ENCODE results near the gene PRR4. TPM values are rescaled to one million over a fixed set of nuclear protein-coding genes. Genes with fewer than 3 reads are reported as not detected.
A peak's percentile ranks its signal among the peaks of the same experiment; 100 is the strongest.

The PRR4 gene
- total RNA-seq, 1 donor from 2014 or later = 7.5 TPM

- TF ChIP-seq CTCF (IDR thresholded peaks at IDR 0.05; ENCODE audit: partially characterized antibody, unreplicated experiment) = no peak
- Mint-ChIP-seq H3K4me1 (ENCODE audit: low read depth, unreplicated experiment) (peaks cover 3% of the 10 kb centered on the region), H3K27me3 (ENCODE audit: unreplicated experiment) (peaks cover 2% of the 10 kb centered on the region), H3K36me3 (ENCODE audit: unreplicated experiment) (peaks cover 32% of the 10 kb centered on the region), H3K9me3 (ENCODE audit: unreplicated experiment) (peaks cover 18% of the 10 kb centered on the region), H3K4me3 (ENCODE audit: unreplicated experiment) (no peak overlapping the region), H3K27ac (ENCODE audit: unreplicated experiment) (no peak overlapping the region)
- DNase-seq = peak; percentile 37
Observed at GRCh38 chr12:10853776-10854175, 4.5 kb upstream of the PRR4 start.

GRCh38 chr12:10851243-10851858, 2.1 kb upstream of the PRR4 start:
- Mint-ChIP-seq H3K9me3 (ENCODE audit: unreplicated experiment) (peaks cover 9% of the 10 kb centered on the region), H3K27me3 (ENCODE audit: unreplicated experiment) (peaks cover 2% of the 10 kb centered on the region), H3K4me1 (ENCODE audit: low read depth, unreplicated experiment) (peaks cover 3% of the 10 kb centered on the region), H3K36me3 (ENCODE audit: unreplicated experiment) (peaks cover 13% of the 10 kb centered on the region), H3K4me3 (ENCODE audit: unreplicated experiment) (no peak overlapping the region), H3K27ac (ENCODE audit: unreplicated experiment) (no peak overlapping the region)
- DNase-seq = no peak
- no peak for TF ChIP-seq CTCF (IDR thresholded peaks at IDR 0.05; ENCODE audit: partially characterized antibody, unreplicated experiment)

- no peaks in the 10 kb centered on the region for H3K4me1 Mint-ChIP-seq (ENCODE audit: low read depth, unreplicated experiment)
- no peaks in the 10 kb centered on the region for H3K36me3 Mint-ChIP-seq (ENCODE audit: unreplicated experiment)
- no peaks in the 10 kb centered on the region for H3K27me3 Mint-ChIP-seq (ENCODE audit: unreplicated experiment)
- no peak for TF ChIP-seq CTCF (IDR thresholded peaks at IDR 0.05; ENCODE audit: partially characterized antibody, unreplicated experiment)
- no peak overlapping the region for H3K4me3 Mint-ChIP-seq (ENCODE audit: unreplicated experiment)
- H3K27ac Mint-ChIP-seq (ENCODE audit: unreplicated experiment) = no peak overlapping the region
- H3K9me3 Mint-ChIP-seq (ENCODE audit: unreplicated experiment) = peaks cover 1% of the 10 kb centered on the region
- no peak for DNase-seq
Observed at GRCh38 chr12:10847744-10848143, 1.5 kb downstream of the PRR4 start.

- TF ChIP-seq CTCF (IDR thresholded peaks at IDR 0.05; ENCODE audit: partially characterized antibody, unreplicated experiment) = no peak
- peaks cover 2% of the 10 kb centered on the region for H3K27me3 Mint-ChIP-seq (ENCODE audit: unreplicated experiment)
- no peak for DNase-seq
- H3K27ac Mint-ChIP-seq (ENCODE audit: unreplicated experiment) = no peak overlapping the region
- H3K9me3 Mint-ChIP-seq (ENCODE audit: unreplicated experiment) = peaks cover 1% of the 10 kb centered on the region
- H3K36me3 Mint-ChIP-seq (ENCODE audit: unreplicated experiment) = no peaks in the 10 kb centered on the region
- H3K4me3 Mint-ChIP-seq (ENCODE audit: unreplicated experiment) = no peak overlapping the region
- peaks cover 4% of the 10 kb centered on the region for H3K4me1 Mint-ChIP-seq (ENCODE audit: low read depth, unreplicated experiment)
Observed at GRCh38 chr12:10842862-10843261, 6.4 kb downstream of the PRR4 start.

- no peak for TF ChIP-seq CTCF (IDR thresholded peaks at IDR 0.05; ENCODE audit: partially characterized antibody, unreplicated experiment)
- Mint-ChIP-seq H3K36me3 (ENCODE audit: unreplicated experiment) (no peaks in the 10 kb centered on the region), H3K4me3 (ENCODE audit: unreplicated experiment) (no peak overlapping the region), H3K4me1 (ENCODE audit: low read depth, unreplicated experiment) (peaks cover 4% of the 10 kb centered on the region), H3K27ac (ENCODE audit: unreplicated experiment) (no peak overlapping the region), H3K27me3 (ENCODE audit: unreplicated experiment) (peaks cover 2% of the 10 kb centered on the region), H3K9me3 (ENCODE audit: unreplicated experiment) (no peaks in the 10 kb centered on the region)
- DNase-seq = no peak
Observed at GRCh38 chr12:10838461-10838860, 10.8 kb downstream of the PRR4 start.

Data from glutamatergic neuron (in vitro differentiated cells).